Activated CD8-positive, alpha-beta memory T cell treated with anti-CD3 and anti-CD28 coated beads for 1 hour (primary cell): ENCODE data around the gene LRP5.
"Not testable (repeated sequence)": the region's sequence is repeated elsewhere in the genome, so short reads cannot be mapped to it uniquely, and the experiment has no call there.

ENCODE experiments used
- DNase-seq, 2 donors: peaks; one replicate each; pipeline ENCODE4 v3.0.0-alpha.2; 2020; ENCODE audit warnings: low read depth in 1 of 2; ENCODE audit errors: extremely low read depth in 1 of 2

The LRP5 gene

DNA sequence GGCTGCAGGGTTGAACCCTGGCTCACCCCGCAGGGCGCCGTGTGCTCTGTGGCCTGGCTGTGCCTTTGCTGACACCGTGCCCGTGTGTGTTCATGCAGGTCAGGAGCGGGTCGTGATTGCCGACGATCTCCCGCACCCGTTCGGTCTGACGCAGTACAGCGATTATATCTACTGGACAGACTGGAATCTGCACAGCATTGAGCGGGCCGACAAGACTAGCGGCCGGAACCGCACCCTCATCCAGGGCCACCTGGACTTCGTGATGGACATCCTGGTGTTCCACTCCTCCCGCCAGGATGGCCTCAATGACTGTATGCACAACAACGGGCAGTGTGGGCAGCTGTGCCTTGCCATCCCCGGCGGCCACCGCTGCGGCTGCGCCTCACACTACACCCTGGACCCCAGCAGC, 101.2 kb downstream of the LRP5 start:
- no peak for DNase-seq

DNA sequence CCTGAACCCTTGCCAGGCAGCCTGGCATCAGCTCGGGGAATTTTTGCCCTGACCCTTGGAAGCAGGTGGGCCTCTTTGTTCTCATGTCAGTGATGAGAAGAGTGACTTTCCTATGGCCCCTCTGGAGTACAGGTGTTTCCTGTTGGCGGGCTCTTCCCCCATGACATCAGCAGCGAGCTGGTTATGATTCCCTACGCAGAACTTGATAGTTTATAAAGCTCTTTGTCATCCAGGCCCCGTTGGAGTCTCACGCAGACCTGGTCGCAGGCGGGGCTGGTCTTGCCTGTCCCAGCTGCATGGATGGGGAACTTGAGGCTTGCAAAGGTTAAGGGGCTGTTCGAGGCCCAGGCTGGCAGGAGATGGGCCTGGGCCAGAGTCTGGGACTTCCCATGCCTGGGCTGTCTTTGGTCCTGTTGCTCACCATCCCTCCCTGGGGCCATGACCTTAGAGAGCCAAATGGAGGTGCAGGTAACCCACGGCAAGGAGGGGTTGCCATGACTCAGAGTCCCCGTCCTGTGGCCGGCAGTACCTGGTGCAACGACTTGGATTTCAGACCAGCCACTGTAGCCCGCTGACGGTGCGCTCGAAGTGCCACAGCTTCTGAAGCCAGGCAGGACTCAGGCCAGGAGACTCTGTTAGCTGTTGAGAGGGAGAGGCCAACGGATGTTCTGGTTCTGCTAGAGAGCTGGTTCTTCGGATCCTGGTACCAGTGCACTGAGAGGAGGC, 102.3 kb downstream of the LRP5 start:
- no peak for DNase-seq

DNA sequence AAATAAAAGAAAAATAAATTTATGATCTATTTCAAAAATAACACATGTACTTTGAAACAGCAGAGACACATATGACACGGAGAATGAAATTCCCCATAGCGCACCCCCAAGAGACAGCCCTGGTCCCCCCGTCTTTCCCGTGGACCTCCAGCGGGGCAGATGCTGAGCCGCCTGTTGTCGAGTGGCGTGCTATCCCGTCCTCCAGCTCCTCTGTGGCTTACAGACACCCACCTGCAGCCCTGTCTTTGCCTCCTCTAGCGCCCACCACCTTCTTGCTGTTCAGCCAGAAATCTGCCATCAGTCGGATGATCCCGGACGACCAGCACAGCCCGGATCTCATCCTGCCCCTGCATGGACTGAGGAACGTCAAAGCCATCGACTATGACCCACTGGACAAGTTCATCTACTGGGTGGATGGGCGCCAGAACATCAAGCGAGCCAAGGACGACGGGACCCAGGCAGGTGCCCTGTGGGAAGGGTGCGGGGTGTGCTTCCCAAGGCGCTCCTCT, 103.7 kb downstream of the LRP5 start:
- no peak for DNase-seq

DNA sequence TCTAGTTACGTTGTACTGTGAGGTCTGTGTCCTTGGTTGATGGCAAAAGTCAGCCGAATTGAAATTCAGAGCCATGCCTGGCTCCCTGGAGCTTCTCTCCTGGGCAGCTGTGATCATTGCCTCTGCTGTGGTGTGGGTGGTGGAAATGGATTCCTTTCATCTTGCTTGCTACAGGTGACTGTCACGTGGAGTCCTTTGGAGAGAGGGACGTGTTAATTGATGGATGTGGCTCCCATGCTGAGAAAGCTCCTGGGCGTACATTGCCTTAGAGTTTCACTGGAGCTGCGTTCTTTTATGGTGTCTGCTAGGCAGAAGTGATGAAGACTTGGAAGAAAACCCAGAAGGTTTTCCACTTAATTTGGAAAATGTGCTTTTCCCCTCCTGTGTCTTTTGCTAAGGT, 106.3 kb downstream of the LRP5 start:
- DNase-seq = no peak

DNA sequence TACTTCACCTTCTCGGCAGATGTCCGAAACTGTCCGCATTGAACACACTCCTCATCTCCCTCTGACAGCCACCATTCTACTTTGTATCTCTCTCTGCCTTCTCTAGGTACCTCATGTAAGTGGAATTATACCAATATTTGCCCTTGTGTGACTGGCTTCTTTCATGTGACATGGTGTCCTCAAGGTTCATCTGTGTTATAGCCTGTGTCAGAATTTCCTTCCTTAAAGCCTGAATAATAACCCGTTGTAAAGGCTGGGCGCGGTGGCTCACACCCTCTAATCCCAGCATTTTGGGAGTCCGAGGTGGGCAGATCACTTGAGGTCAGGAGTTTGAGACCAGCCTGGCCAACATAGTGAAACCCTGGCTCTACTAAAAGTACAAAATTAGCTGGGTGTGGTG, 107.8 kb downstream of the LRP5 start:
- DNase-seq = no peak

DNA sequence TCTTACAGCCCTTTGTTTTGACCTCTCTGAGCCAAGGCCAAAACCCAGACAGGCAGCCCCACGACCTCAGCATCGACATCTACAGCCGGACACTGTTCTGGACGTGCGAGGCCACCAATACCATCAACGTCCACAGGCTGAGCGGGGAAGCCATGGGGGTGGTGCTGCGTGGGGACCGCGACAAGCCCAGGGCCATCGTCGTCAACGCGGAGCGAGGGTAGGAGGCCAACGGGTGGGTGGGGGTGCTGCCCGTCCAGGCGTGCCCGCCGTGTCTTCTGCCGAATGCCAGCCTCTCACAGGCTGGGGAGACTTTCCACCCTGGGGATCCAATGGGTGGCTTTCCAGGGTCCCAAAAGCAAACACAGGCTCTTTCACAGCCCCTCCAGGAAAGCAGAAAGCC, 111.1 kb downstream of the LRP5 start:
- DNase-seq = no peak

- no peak for DNase-seq
Observed at GRCh38 chr11:68424101-68424632, 111.8 kb downstream of the LRP5 start.

DNA sequence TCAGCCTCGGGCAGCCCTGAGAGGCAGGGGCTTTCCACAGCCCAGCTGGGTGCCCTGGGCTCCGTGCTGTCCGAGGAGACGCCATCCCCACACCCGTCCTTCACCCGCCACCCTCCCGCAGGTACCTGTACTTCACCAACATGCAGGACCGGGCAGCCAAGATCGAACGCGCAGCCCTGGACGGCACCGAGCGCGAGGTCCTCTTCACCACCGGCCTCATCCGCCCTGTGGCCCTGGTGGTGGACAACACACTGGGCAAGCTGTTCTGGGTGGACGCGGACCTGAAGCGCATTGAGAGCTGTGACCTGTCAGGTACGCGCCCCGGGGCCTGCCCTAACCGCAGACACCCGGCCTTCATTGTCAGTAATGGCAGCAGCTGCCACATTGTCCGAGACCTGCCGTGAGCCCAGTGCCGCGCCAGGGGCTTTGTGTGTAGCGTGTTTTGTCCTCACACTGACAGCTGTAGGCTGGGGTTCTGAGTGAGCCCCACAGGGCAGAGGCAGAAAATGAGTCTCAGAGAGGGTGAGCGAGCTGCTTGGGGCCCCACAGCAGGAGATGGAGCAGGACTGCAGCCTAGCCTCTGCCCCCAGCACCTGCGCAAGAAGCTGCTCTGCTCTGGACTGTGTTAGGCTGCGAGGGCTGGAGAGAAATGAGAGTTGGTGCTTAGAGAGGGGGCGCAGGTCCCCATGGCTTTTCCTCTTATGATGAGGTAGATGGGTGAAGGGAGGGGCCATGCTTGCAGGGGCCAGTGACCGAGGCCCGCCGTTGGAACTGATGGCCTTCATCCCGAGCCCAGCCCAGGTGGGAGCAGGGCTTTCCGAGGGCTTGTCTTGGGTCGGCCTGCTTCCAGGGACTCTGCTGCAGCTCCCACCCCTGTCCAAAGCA, 112.8 kb downstream of the LRP5 start:
- DNase-seq = no peak

- DNase-seq = no peak
Observed at GRCh38 chr11:68425866-68426380, 113.5 kb downstream of the LRP5 start.

DNA sequence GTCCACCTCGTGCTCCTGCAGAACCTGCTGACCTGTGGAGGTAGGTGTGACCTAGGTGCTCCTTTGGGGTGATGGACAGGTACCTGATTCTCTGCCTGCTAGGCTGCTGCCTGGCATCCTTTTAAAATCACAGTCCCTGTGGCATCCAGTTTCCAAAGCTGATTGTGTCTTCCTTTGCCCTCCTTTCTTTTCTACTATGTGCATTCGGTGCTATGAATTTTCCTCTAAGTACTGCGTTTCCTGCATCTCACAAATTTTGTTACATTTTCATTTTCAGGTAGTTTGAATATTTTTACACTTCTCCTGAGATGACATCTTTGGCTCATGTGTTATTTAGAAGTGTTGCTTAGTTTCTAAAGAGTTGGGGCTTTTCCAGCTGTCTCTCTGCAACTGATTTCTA, 117.3 kb downstream of the LRP5 start:
- DNase-seq = no peak

DNA sequence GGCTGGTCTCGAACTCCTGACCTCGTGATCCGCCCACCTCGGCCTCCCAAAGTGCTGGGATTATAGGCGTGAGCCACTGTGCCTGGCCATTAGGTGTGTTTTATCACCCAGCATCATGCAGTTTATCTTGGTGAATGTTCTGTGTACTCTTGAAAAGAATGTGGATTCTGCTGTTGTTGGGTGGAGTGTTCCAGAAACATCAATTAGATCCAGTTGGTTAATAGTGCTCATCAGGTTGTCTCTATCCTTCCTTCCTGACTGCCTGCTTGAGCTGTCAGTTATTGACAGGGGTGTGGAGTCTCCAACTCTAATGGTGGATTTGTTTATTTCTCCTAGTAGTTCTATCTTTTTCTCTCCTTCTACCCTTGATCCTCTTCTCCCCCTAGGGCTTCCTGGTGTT, 118.0 kb downstream of the LRP5 start:
- DNase-seq = no peak

GRCh38 chr11:68430801-68431200, 118.4 kb downstream of the LRP5 start:
- DNase-seq = no peak

DNA sequence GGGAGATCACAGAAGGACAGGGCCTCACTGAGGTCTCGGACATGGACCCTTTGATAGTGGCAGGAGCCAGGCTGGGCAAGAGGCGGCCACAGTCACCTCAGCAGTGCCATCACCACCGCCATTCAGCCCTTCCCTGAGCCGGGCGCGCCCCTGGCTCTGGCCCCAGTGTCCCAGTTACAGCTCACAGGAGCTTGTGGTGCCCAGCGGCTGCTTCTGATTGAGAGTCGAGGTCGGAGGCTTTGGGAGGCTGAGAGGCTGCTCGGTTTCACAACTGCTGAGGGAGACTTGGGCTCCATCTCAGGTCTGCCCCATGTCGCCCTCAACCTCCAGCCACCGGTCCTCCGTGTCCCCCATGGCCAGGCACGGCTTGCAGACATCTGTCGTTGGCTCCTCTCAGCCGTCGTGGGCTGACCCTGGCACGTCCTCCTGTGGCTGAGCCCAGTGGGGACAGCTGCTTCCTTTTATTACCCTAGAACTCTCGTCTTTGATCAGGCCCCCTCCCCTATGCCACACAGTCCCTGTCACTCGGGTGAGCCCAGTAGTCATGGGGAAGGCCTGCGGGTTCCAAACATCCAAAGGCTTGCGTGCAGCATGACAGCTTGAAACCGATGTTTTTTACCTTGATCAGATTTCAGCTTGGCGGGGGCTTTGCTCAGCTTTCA, 119.7 kb downstream of the LRP5 start:
- no peak for DNase-seq

DNA sequence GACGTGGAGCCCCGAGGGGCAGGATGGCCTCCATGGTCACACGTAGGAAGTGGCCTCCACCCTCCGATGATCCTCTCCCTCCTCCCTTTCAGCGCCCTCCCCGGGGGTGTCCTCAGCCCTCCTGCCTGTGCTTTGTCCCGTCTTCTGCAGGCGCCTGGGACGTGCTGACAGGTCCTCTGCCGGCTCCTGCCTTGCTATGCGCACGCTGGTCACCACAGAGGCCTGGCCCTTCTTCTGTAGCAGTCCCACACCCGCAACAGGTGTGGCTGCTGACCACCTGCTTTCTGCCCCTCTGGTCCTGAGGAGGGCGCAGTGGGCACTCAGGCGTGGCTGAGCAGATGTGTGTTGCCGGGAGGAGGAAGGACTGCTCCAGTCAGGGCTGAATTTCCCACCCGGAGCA, 120.5 kb downstream of the LRP5 start:
- no peak for DNase-seq

- no peak for DNase-seq
Observed at GRCh38 chr11:68433541-68433940, 121.2 kb downstream of the LRP5 start.

- not testable (repeated sequence) for DNase-seq
Observed at GRCh38 chr11:68434159-68434558, 121.8 kb downstream of the LRP5 start.

GRCh38 chr11:68436162-68436888, 123.9 kb downstream of the LRP5 start:
- DNase-seq = no peak

DNA sequence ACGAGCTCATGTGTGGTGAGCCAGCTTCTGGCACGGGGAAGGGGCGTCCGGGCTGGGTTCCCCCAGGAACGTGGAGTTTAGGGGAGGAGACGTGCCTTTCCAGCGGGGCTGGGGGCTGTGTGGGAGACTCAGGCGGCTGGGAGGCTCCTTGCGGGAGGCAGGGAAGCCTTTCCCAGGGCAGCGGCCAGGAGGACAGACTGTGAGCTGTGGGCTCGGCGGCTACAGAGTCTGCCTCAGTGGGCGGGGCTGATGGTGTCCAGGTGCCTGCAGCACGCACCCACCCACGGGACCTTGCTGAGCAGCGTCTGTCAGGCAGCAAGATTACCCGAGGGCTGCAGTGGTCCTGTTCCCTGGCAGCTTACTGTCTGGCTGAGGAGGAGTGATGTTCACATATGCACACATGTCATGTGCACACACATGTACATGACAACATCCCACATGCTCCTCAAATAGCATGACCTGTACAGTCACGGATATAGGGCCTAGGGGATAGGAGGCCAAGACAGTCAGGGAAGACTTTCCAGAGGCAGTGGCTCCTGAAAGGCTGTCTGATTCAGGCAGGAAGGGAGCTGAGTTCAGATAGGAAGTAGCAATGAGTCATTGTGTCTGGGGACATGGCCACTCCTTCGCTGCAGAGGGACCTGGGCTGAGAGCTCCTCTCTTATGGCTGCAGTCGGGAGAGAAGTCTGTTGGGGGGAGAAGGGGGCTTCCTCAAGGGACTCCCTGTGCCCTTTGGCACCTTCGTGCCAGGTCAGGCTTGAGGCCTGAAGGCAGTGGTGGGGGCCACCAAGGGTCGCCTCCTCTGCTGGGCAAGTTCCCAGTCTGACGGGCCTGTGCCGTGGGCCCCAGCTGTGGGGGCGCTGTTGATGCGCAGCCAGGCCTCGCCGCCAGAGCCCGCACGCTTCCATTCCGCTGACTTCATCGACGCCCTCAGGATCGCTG, 124.9 kb downstream of the LRP5 start:
- no peak for DNase-seq

DNA sequence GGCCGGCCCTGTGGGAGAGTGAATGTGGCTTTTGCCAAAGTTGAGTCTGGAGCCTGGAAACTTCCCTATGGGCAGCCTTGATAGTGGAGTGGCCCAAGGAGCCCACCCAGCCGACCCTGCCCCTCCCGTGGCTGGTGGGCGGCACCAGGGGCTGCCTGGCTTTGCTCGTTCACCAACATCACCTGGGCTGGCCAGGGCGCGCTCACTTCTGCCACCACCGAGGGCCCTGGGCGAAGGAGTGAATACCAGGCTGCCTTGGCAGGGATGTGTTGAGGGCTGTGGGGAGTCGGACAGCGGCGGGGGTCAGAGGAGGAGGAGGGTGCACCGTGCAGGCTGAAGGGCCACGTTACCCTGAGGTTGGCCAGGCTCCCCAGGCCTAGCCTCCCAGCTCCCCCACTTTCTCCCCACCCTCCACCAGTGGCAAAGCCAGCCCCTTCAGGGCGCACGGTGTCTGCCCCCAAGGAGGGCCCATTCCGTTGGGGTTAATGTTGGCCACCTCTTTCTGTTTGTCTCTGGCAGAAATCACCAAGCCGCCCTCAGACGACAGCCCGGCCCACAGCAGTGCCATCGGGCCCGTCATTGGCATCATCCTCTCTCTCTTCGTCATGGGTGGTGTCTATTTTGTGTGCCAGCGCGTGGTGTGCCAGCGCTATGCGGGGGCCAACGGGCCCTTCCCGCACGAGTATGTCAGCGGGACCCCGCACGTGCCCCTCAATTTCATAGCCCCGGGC, 125.7 kb downstream of the LRP5 start:
- no peak for DNase-seq
